WI38 (cell line): ENCODE data around the gene COL4A2.

Experiments
- H3K4me3 ChIP-seq: 2 replicates; pipeline ENCODE4 v1.5.1; 2011; ENCODE audit warnings: low read depth, mild to moderate bottlenecking, control low read depth, low read length
- CTCF ChIP-seq: IDR thresholded peaks from 2 replicates; pipeline ENCODE4 v1.5.1; 2012; ENCODE audit warnings: low read depth, mild to moderate bottlenecking, control low read depth, low read length

The COL4A2 gene

GRCh38 chr13:110500341-110500740 lies 193.3 kb downstream of the COL4A2 start:
- H3K4me3 ChIP-seq = no peak overlapping the region
- no peak for TF ChIP-seq CTCF

GRCh38 chr13:110501188-110501587 lies 194.1 kb downstream of the COL4A2 start:
- TF ChIP-seq CTCF = no peak
- H3K4me3 ChIP-seq = no peak overlapping the region

GRCh38 chr13:110503037-110503901 lies 196.2 kb downstream of the COL4A2 start:
- no peak for TF ChIP-seq CTCF

GRCh38 chr13:110503979-110504499 lies 197.0 kb downstream of the COL4A2 start:
- TF ChIP-seq CTCF = no peak

More at GRCh38 chr13:110503037-110503901, 196.2 kb downstream of the COL4A2 start:
- H3K4me3 ChIP-seq = no peak overlapping the region

GRCh38 chr13:110505594-110505993 lies 198.5 kb downstream of the COL4A2 start:
- TF ChIP-seq CTCF = no peak
- H3K4me3 ChIP-seq = no peak overlapping the region

More at GRCh38 chr13:110503979-110504499, 197.0 kb downstream of the COL4A2 start:
- no peak overlapping the region for H3K4me3 ChIP-seq

GRCh38 chr13:110506396-110506795 lies 199.3 kb downstream of the COL4A2 start:
- TF ChIP-seq CTCF = no peak
- H3K4me3 ChIP-seq = no peak overlapping the region
